CD14-positive monocyte (primary cell): ENCODE data around the gene YIF1B. TPM values are rescaled to one million over a fixed set of nuclear protein-coding genes. Genes with fewer than 3 reads are reported as not detected.

Experiments used
- DNase-seq, 3 donors: peaks; one replicate each; pipeline ENCODE4 v3.0.0-alpha.2; 2011 to 2022
- H2AFZ ChIP-seq: 2 replicates; pipeline ENCODE4 v1.6.0; 2012; ENCODE audit warnings: mild to moderate bottlenecking, low read depth, low read length, inconsistent platforms; ENCODE audit not compliant: insufficient read depth, poor library complexity, severe bottlenecking
- H3K27ac ChIP-seq, 2 donors: 1 replicate in 1 of 2; 2 replicates in 1 of 2; pipeline ENCODE4 v1.5.1; 2012 to 2013; ENCODE audit warnings: low read length in 2 of 2, control low read depth in 1 of 2, inconsistent platforms in 1 of 2, low read depth in 1 of 2, mild to moderate bottlenecking in 1 of 2
- H3K27me3 ChIP-seq, 2 donors: one replicate each; pipeline versions ENCODE4 v1.6.0 to v1.6.1; 2011 to 2013; ENCODE audit warnings: low read length in 2 of 2; ENCODE audit not compliant: control insufficient read depth in 2 of 2, insufficient read depth in 2 of 2
- H3K36me3 ChIP-seq, 2 donors: replicated peaks in 1 of 2; 1 replicate in 1 of 2; 2 replicates in 1 of 2; pipeline versions ENCODE4 v1.5.1 to v1.6.1; 2012 to 2013; ENCODE audit warnings: low read length in 2 of 2, control low read depth in 1 of 2, inconsistent platforms in 1 of 2, mild to moderate bottlenecking in 1 of 2; ENCODE audit not compliant: insufficient read depth in 2 of 2, control insufficient read depth in 1 of 2
- H3K4me1 ChIP-seq, 2 donors: 1 replicate in 1 of 2; 2 replicates in 1 of 2; pipeline versions ENCODE4 v1.5.1 to v1.6.1; 2012 to 2013; ENCODE audit warnings: low read length in 2 of 2, control low read depth in 1 of 2, inconsistent platforms in 1 of 2, mild to moderate bottlenecking in 1 of 2, moderate library complexity in 1 of 2; ENCODE audit not compliant: insufficient read depth in 2 of 2, control insufficient read depth in 1 of 2
- H3K4me2 ChIP-seq: replicated peaks from 2 replicates; pipeline ENCODE3; 2012; ENCODE audit warnings: low read length, moderate library complexity, mild to moderate bottlenecking; ENCODE audit not compliant: poor library complexity, severe bottlenecking; ENCODE audit errors: extremely low read depth
- H3K4me3 ChIP-seq, 3 experiments: fragments of 200-600 bp in 1 of 3; sonication (generic) in 1 of 3; replicated peaks in 1 of 3; 1 replicate in 2 of 3; 2 replicates in 1 of 3; pipeline ENCODE4 v1.5.1; 2011 to 2013; ENCODE audit warnings: low read length in 3 of 3, mild to moderate bottlenecking in 3 of 3, control low read depth in 2 of 3, low read depth in 2 of 3, inconsistent platforms in 1 of 3, moderate library complexity in 1 of 3
- H3K79me2 ChIP-seq: 2 replicates; pipeline ENCODE4 v1.6.0; 2012; ENCODE audit warnings: mild to moderate bottlenecking, control low read depth, inconsistent platforms, low read length, moderate library complexity; ENCODE audit not compliant: insufficient read depth
- H3K9ac ChIP-seq: 2 replicates; pipeline ENCODE4 v1.6.0; 2017; ENCODE audit warnings: low read length, mild to moderate bottlenecking; ENCODE audit not compliant: insufficient read depth, poor library complexity, severe bottlenecking
- H3K9me3 ChIP-seq, 2 donors: replicated peaks in 1 of 2; 1 replicate in 1 of 2; 2 replicates in 1 of 2; pipeline versions ENCODE4 v1.5.1 to v1.6.1; 2012 to 2013; ENCODE audit warnings: low read length in 2 of 2, control low read depth in 1 of 2; ENCODE audit not compliant: control insufficient read depth in 1 of 2, insufficient read depth in 1 of 2
- H4K20me1 ChIP-seq: 2 replicates; pipeline ENCODE4 v1.6.0; 2012; ENCODE audit warnings: mild to moderate bottlenecking, low read length, control low read depth, moderate library complexity; ENCODE audit not compliant: insufficient read depth
- H3K27ac Mint-ChIP-seq, 7 donors: one replicate each; pipeline ENCODE4 v1.8.0; 2020; ENCODE audit warnings: mild to moderate bottlenecking in 7 of 7, mixed read lengths in 7 of 7, moderate library complexity in 6 of 7, inconsistent platforms in 2 of 7
- H3K27me3 Mint-ChIP-seq, 3 donors: one replicate each; pipeline ENCODE4 v1.8.0; 2021 to 2022; ENCODE audit warnings: low read depth in 3 of 3, mild to moderate bottlenecking in 3 of 3, mixed read lengths in 3 of 3, moderate library complexity in 3 of 3, inconsistent platforms in 1 of 3
- H3K36me3 Mint-ChIP-seq, 2 donors: one replicate each; pipeline ENCODE4 v1.8.0; 2020; ENCODE audit warnings: mixed read lengths in 2 of 2, inconsistent platforms in 1 of 2, mild to moderate bottlenecking in 1 of 2
- H3K4me1 Mint-ChIP-seq: one replicate; pipeline ENCODE4 v1.8.0; 2020; ENCODE audit warnings: mild to moderate bottlenecking, mixed read lengths
- H3K4me3 Mint-ChIP-seq, 2 donors: one replicate each; pipeline ENCODE4 v1.8.0; 2020; ENCODE audit warnings: mild to moderate bottlenecking in 2 of 2, mixed read lengths in 2 of 2, moderate library complexity in 1 of 2
- H3K9me3 Mint-ChIP-seq, 7 donors: one replicate each; pipeline ENCODE4 v1.8.0; 2020 to 2022; ENCODE audit warnings: mixed read lengths in 7 of 7, mild to moderate bottlenecking in 6 of 7, moderate library complexity in 6 of 7, inconsistent platforms in 2 of 7
- WGBS: methylation state at CpG from one replicate; pipeline ENCODE4 v1.1.5; 2013; ENCODE audit warnings: missing lambda C conversion rate; ENCODE audit not compliant: insufficient coverage; 5-methylcytosine and 5-hydroxymethylcytosine counted together
- intact Hi-C, 2 donors: fragments of 100-400 bp; cut with micrococcal nuclease; formaldehyde crosslinking; loops; one replicate each; pipeline versions ENCODE4 v1.15.0 to v1.15.1; 2023
- polyA plus RNA-seq, 3 donors: library from polyadenylated mRNA; depleted of rRNA in 1 of 3; unstranded in 2 of 3; stranded (reverse) in 1 of 3; fragments of 300-500 nt in 2 of 3; fragments of >200 nt in 1 of 3; fragmentation: Illumina TruSeq in 2 of 3; gene quantifications; 1 replicate in 2 of 3; 2 replicates in 1 of 3; pipeline ENCODE4 v1.2.3, GENCODE V29; 2012 to 2021
- TF ChIP-seq, protein P1 (sequence below): fragments of 200-600 bp; IDR thresholded peaks from one replicate; pipeline ENCODE4 v1.8.0; 2022; ENCODE audit warnings: antibody characterized with exemption, mild to moderate bottlenecking

Gene YIF1B
- polyA plus RNA-seq, 3 donors, result 79.4 to 90.5 (median 86.1) TPM

DNA sequence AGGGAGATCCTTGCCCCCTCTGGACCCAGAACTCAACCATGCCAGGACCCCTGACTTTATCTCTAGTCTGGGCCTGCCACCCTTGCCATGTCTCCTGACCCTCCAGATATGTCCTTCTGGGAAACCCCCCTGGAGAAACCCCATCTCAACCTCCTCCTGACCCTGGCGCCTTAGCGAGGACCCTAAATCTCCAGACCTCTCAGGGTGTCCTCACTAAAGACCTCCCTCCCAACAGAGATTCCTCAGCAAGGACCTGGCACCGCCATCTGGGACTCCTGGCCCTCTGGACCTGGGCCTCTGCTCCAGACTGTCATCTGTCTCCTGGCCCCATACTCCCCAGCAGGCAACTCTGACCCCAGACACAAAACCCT, 5.2 kb upstream of the YIF1B start:
- Histone ChIP-seq H3K36me3 (peaks cover 12 to 19% of the 10 kb centered on the region in 2 donors), H3K4me2 (peak overlapping the region; percentile 96), H3K79me2 (peaks cover 30% of the 10 kb centered on the region), H3K4me1 (peaks cover 64 to 77% of the 10 kb centered on the region in 2 donors), H4K20me1 (peaks cover 41% of the 10 kb centered on the region), H2AFZ (no peak overlapping the region), H3K9ac (peak overlapping the region; percentile 76), H3K9me3 (no peaks in the 10 kb centered on the region), H3K4me3 (peak overlapping the region in 2 of 3 experiments; percentile 73 to 90), H3K27ac (no peak overlapping the region), H3K27me3 (no peaks in the 10 kb centered on the region)
- 94% methylated on average over 3 of the region's 3 CpGs for WGBS
- Mint-ChIP-seq H3K4me3 (peak overlapping the region; percentile 85 to 91), H3K9me3 (peaks cover 0 to 5% (median 0%) of the 10 kb centered on the region in 7 donors), H3K27me3 (peaks cover 0 to 4% (median 1%) of the 10 kb centered on the region in 3 donors), H3K27ac (peak overlapping the region in 5 of 7 donors; percentile 5 to 41 (median 37)), H3K4me1 (peaks cover 70% of the 10 kb centered on the region), H3K36me3 (peaks cover 20 to 30% of the 10 kb centered on the region in 2 donors)
- intact Hi-C loops, result no loop called here
- no peak for DNase-seq
- TF ChIP-seq, protein P1, sequence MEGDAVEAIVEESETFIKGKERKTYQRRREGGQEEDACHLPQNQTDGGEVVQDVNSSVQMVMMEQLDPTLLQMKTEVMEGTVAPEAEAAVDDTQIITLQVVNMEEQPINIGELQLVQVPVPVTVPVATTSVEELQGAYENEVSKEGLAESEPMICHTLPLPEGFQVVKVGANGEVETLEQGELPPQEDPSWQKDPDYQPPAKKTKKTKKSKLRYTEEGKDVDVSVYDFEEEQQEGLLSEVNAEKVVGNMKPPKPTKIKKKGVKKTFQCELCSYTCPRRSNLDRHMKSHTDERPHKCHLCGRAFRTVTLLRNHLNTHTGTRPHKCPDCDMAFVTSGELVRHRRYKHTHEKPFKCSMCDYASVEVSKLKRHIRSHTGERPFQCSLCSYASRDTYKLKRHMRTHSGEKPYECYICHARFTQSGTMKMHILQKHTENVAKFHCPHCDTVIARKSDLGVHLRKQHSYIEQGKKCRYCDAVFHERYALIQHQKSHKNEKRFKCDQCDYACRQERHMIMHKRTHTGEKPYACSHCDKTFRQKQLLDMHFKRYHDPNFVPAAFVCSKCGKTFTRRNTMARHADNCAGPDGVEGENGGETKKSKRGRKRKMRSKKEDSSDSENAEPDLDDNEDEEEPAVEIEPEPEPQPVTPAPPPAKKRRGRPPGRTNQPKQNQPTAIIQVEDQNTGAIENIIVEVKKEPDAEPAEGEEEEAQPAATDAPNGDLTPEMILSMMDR, result no peak

DNA sequence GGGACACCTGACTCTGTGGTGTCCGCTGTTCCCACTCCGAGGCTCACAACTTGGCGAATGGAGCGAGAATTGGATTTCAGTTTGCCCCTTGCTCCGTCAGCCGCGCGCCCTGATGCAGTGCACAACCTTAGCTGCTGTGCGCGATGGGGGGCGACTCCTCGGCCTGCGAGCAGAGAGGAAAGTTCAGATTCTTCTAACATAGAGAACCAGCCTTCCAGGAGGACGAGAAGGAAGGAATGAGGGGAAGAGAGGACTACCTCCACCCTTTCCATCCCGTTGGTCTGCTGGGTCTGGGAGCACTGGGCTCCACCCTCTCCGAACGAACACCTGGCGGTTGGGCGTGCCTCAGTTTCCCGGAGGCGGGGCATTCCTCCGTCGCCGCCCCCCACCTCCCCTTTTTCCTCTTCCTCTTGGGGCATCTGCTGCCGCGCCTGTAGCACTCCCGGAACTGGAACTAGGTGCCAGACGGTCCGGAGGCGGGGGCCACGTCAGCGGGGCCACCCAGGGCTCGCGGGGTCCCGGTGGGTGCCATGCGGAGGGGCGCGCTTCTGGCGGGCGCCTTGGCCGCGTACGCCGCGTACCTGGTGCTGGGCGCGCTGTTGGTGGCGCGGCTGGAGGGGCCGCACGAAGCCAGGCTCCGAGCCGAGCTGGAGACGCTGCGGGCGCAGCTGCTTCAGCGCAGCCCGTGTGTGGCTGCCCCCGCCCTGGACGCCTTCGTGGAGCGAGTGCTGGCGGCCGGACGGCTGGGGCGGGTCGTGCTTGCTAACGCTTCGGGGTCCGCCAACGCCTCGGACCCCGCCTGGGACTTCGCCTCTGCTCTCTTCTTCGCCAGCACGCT, 3.9 kb upstream of the YIF1B start, which contains the start of gene KCNK6:
Gene KCNK6 (plus strand): TSS at position 425 of the 838 bp plus-strand sequence. CDS start 106 bp downstream, at position 531.
- intact Hi-C loops, result loop anchor here (5.0 kb wide), 3 partner anchors 53 to 412 kb away; partner anchors contain the start of genes SIPA1L3 (in 2 of the 2), WDR87 (in 2 of the 2), EIF3K (in 1 of the 2) and MAP4K1 (in 1 of the 2)
- DNase-seq, result peak in 2 of 3 donors; percentile 39 to 45
- Histone ChIP-seq H3K9me3 (no peaks in the 10 kb centered on the region), H3K4me1 (peaks cover 73 to 87% of the 10 kb centered on the region in 2 donors), H3K36me3 (peaks cover 3 to 6% of the 10 kb centered on the region in 2 donors), H3K27ac (peak within 1 kb of the TSS in 1 of 2 donors; percentile 83), H3K4me2 (peak within 1 kb of the TSS; percentile 96), H3K27me3 (no peaks in the 10 kb centered on the region), H3K79me2 (peaks cover 39% of the 10 kb centered on the region), H4K20me1 (peaks cover 27% of the 10 kb centered on the region), H2AFZ (peak within 1 kb of the TSS; percentile 96), H3K9ac (peak within 1 kb of the TSS; percentile 76), H3K4me3 (peak within 1 kb of the TSS; percentile 54 to 90 (median 73))
- 5% methylated on average over 66 of the region's 76 CpGs for WGBS
- Mint-ChIP-seq H3K36me3 (peaks cover 8 to 18% of the 10 kb centered on the region in 2 donors), H3K4me1 (peaks cover 77% of the 10 kb centered on the region), H3K4me3 (peak within 1 kb of the TSS; percentile 85 to 91), H3K9me3 (peaks cover 0 to 5% (median 0%) of the 10 kb centered on the region in 7 donors), H3K27ac (peak within 1 kb of the TSS in 6 of 7 donors; percentile 30 to 72 (median 47)), H3K27me3 (peaks cover 0 to 4% (median 0%) of the 10 kb centered on the region in 3 donors)
- TF ChIP-seq, protein P1, result no peak
